Prostate gland (tissue), 2 donors: Measurements from ENCODE around the gene STOM.

Experiments used
- CTCF ChIP-seq, 4 experiments: fragments of 200-600 bp in 2 of 4; fragments of 450-650 bp in 2 of 4; sonication (generic) in 2 of 4; IDR thresholded peaks; 1 replicate in 3 of 4; 2 replicates in 1 of 4; pipeline ENCODE4 v1.5.1; 2016 to 2019; ENCODE audit warnings: antibody characterized with exemption in 4 of 4, mild to moderate bottlenecking in 2 of 4, moderate library complexity in 2 of 4
- POLR2A ChIP-seq: fragments of 450-650 bp; IDR thresholded peaks from one replicate; pipeline ENCODE4 v1.6.1; 2016; ENCODE audit warnings: antibody characterized with exemption, mild to moderate bottlenecking
- POLR2AphosphoS5 ChIP-seq: sonication (generic); formaldehyde crosslinking; IDR thresholded peaks from one replicate; pipeline ENCODE4 v1.6.1; 2017; ENCODE audit warnings: antibody characterized with exemption

GRCh38 chr9:121308765-121309164 is 61.3 kb downstream of the STOM start:
- TF ChIP-seq CTCF (IDR thresholded peaks at IDR 0.05): no peak
- no peak for TF ChIP-seq POLR2A
- TF ChIP-seq POLR2AphosphoS5: no peak
